Urinary bladder (tissue), 4 donors: ENCODE results near the gene ARHGEF40. TPM values are rescaled to one million over a fixed set of nuclear protein-coding genes. Genes with fewer than 3 reads are reported as not detected.
A peak's percentile ranks its signal among the peaks of the same experiment; 100 is the strongest.

ENCODE experiments used
- DNase-seq: peaks from one replicate; pipeline ENCODE4 v3.0.0-alpha.2; 2015; ENCODE audit errors: extremely low spot score
- H3K27ac ChIP-seq: one replicate; pipeline ENCODE4 v1.5.1; 2013; ENCODE audit warnings: low read depth, mild to moderate bottlenecking, moderate library complexity
- H3K36me3 ChIP-seq: one replicate; pipeline ENCODE4 v1.6.1; 2013; ENCODE audit warnings: mild to moderate bottlenecking, moderate library complexity; ENCODE audit not compliant: insufficient read depth
- H3K4me1 ChIP-seq: one replicate; pipeline ENCODE4 v1.6.1; 2013; ENCODE audit warnings: mild to moderate bottlenecking, moderate library complexity; ENCODE audit not compliant: insufficient read depth
- H3K4me3 ChIP-seq: one replicate; pipeline ENCODE4 v1.5.1; 2013; ENCODE audit warnings: low read depth, low read length
- WGBS: extraction: QIAGEN DNeasy Blood & Tissue Kit; methylation state at CpG from one replicate; pipeline ENCODE4 v1.1.7; 2013; 5-methylcytosine and 5-hydroxymethylcytosine counted together
- polyA plus RNA-seq: library from polyadenylated mRNA; stranded (reverse); fragments of 200-250 nt; gene quantifications from one replicate; pipeline ENCODE4 v1.2.3, GENCODE V29; 2013
- total RNA-seq: library from RNA; depleted of rRNA; stranded (reverse); fragments of >200 nt; gene quantifications from one replicate; pipeline ENCODE4 v1.2.3, GENCODE V29; 2014
- donor health status: healthy with polysubstance abuse.
- donor health status: healthy.

ARHGEF40 gene
- total RNA-seq (43.9 TPM), polyA plus RNA-seq (27.9 TPM)

- DNase-seq: no peak
- Histone ChIP-seq H3K4me1 (no peaks in the 10 kb centered on the region), H3K36me3 (peaks cover 2% of the 10 kb centered on the region), H3K27ac (peak within 1 kb of the TSS; percentile 89), H3K4me3 (peak within 1 kb of the TSS; percentile 62)
- under 1% methylated on average over 63 of the region's 63 CpGs for WGBS
These were observed at the start of gene ARHGEF40 for GRCh38 chr14:21070083-21070609. Gene ARHGEF40 (plus strand): TSS chr14:21070304. CDS start chr14:21070397, 93 bp downstream.

GRCh38 chr14:21020977-21021545 is 49.0 kb upstream of the ARHGEF40 start:
- H3K4me1 ChIP-seq: no peaks in the 10 kb centered on the region
- no peak for DNase-seq
- 84% methylated on average over 5 of the region's 5 CpGs for WGBS
- no peak overlapping the region for H3K27ac ChIP-seq
- H3K36me3 ChIP-seq: peaks cover 5% of the 10 kb centered on the region
- no peak overlapping the region for H3K4me3 ChIP-seq

GRCh38 chr14:21022686-21023085 is 47.4 kb upstream of the ARHGEF40 start:
- Histone ChIP-seq H3K27ac (no peak overlapping the region), H3K4me1 (no peaks in the 10 kb centered on the region), H3K4me3 (no peak overlapping the region), H3K36me3 (peaks cover 5% of the 10 kb centered on the region)
- WGBS: 80% methylated on average over 5 of the region's 5 CpGs
- DNase-seq: no peak

GRCh38 chr14:21023174-21023573 is 46.9 kb upstream of the ARHGEF40 start:
- Histone ChIP-seq H3K36me3 (peaks cover 3% of the 10 kb centered on the region), H3K27ac (no peak overlapping the region), H3K4me1 (no peaks in the 10 kb centered on the region), H3K4me3 (no peak overlapping the region)
- WGBS: 53% methylated on average over 7 of the region's 7 CpGs
- no peak for DNase-seq

- peak overlapping the region; percentile 87 for H3K4me3 ChIP-seq
- no peak for DNase-seq
- H3K27ac ChIP-seq: no peak overlapping the region
- peaks cover 2% of the 10 kb centered on the region for H3K36me3 ChIP-seq
- no peaks in the 10 kb centered on the region for H3K4me1 ChIP-seq
- WGBS: 19% methylated on average over 17 of the region's 17 CpGs
These were observed 46.1 kb upstream of the ARHGEF40 start for GRCh38 chr14:21023817-21024584.

- Histone ChIP-seq H3K4me3 (peak within 1 kb of the TSS; percentile 87), H3K36me3 (peaks cover 2% of the 10 kb centered on the region), H3K27ac (peak within 1 kb of the TSS; percentile 95), H3K4me1 (no peaks in the 10 kb centered on the region)
- no peak for DNase-seq
- WGBS: under 1% methylated on average over 72 of the region's 72 CpGs
These were observed 45.3 kb upstream of the ARHGEF40 start, which contains the start of gene NDRG2 for GRCh38 chr14:21024585-21025370. Gene NDRG2 (minus strand): TSS chr14:21025061. CDS start chr14:21023315, 1,746 bp downstream.

- DNase-seq: no peak
- Histone ChIP-seq H3K27ac (peak overlapping the region; percentile 95), H3K4me1 (no peaks in the 10 kb centered on the region), H3K4me3 (peak overlapping the region; percentile 87), H3K36me3 (peaks cover 2% of the 10 kb centered on the region)
- 4% methylated on average over 58 of the region's 58 CpGs for WGBS
These were observed 44.5 kb upstream of the ARHGEF40 start for GRCh38 chr14:21025371-21026273.

- Histone ChIP-seq H3K4me3 (no peak overlapping the region), H3K4me1 (no peaks in the 10 kb centered on the region)
- WGBS: 61% methylated on average over 7 of the region's 7 CpGs
These were observed 43.7 kb upstream of the ARHGEF40 start for GRCh38 chr14:21026274-21026987.

GRCh38 chr14:21026988-21027315 is 43.2 kb upstream of the ARHGEF40 start:
- no peaks in the 10 kb centered on the region for H3K4me1 ChIP-seq
- WGBS: 32% methylated on average over 3 of the region's 3 CpGs

More at GRCh38 chr14:21026274-21026987, 43.7 kb upstream of the ARHGEF40 start:
- DNase-seq: no peak
- no peaks in the 10 kb centered on the region for H3K36me3 ChIP-seq
- peak overlapping the region; percentile 78 for H3K27ac ChIP-seq

GRCh38 chr14:21029917-21030316 is 40.2 kb upstream of the ARHGEF40 start, which contains the start of gene TPPP2:
Gene TPPP2 (plus strand): TSS chr14:21030217. CDS start chr14:21030582, 365 bp downstream.
- no peak for DNase-seq
- Histone ChIP-seq H3K4me3 (no peak within 1 kb of the TSS), H3K4me1 (no peaks in the 10 kb centered on the region), H3K27ac (no peak within 1 kb of the TSS), H3K36me3 (no peaks in the 10 kb centered on the region)
- WGBS: 92% methylated on average over 5 of the region's 5 CpGs

More at GRCh38 chr14:21026988-21027315, 43.2 kb upstream of the ARHGEF40 start:
- no peak for DNase-seq
- no peaks in the 10 kb centered on the region for H3K36me3 ChIP-seq
- no peak overlapping the region for H3K4me3 ChIP-seq
- peak overlapping the region; percentile 78 for H3K27ac ChIP-seq

- DNase-seq: no peak
- no peaks in the 10 kb centered on the region for H3K4me1 ChIP-seq
- 90% methylated on average over 12 of the region's 12 CpGs for WGBS
These were observed 39.6 kb upstream of the ARHGEF40 start for GRCh38 chr14:21030531-21030930.

More at GRCh38 chr14:21030531-21030930, 39.6 kb upstream of the ARHGEF40 start:
- H3K4me3 ChIP-seq: no peak overlapping the region
- H3K36me3 ChIP-seq: no peaks in the 10 kb centered on the region
- H3K27ac ChIP-seq: no peak overlapping the region
